ENCODE data around the gene BSND. TPM values are rescaled to one million over a fixed set of nuclear protein-coding genes. Genes with fewer than 3 reads are reported as not detected.

BSND gene
- total RNA-seq, 1 experiment from 2014 or later = not detected

DNA sequence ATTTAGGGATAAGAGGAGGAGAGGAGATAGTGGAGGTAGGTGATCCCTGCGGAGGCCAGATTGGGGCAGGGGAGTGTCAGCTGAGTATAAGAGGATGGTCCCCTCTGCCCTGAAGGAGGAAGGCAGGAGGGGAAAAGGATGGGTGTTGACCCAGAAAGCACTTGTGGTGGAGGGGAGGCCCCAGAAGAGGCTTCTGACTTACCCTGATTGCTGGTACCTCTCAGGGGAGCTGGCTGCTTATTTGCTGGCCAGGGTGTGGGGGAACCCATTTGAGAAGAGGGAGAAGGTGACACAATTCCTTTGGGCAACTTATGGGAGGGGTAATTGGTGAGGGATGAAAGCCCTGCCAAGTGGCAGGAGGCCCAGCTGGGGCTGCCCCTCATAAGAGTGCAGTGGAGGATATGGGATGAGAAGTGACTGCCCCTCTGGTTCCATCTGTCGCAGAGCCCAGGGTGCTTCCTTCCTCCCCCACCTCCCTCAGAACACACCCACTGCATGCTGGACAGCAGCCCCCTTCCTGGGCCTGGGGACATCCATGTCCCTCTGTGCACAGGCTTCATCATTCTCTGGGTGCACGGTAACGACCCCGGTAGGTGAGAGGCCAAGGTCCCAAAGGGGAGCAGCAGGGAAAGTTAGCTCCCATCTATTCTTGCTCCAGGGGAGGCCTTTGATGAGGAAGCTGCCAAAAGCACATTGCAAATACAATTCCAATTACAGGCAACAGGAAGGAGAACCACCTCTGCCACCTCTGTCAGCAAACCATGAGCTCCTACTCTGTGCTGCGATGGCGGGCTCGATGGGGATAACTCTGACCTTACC lies 39.2 kb downstream of the BSND start:
- Histone ChIP-seq H3K36me3 (ENCODE audit: control insufficient read depth, insufficient read depth, low read length) (no peaks in the 10 kb centered on the region), H3K9me3 (no peaks in the 10 kb centered on the region), H3K4me3 (ENCODE audit: low read depth, low read length) (no peak overlapping the region), H3K4me1 (peaks cover 9% of the 10 kb centered on the region), H3K27me3 (replicated peaks; ENCODE audit: control insufficient read depth, insufficient read depth, low read length) (no peaks in the 10 kb centered on the region)
- BruUV-seq (replicated peaks) = no TSS peak
- Mint-ChIP-seq H3K36me3 (ENCODE audit: insufficient read depth, unreplicated experiment) (peaks cover 12% of the 10 kb centered on the region), H3K9me3 (ENCODE audit: unreplicated experiment) (no peaks in the 10 kb centered on the region), H3K27me3 (ENCODE audit: insufficient read depth, unreplicated experiment) (no peaks in the 10 kb centered on the region), H3K27ac (ENCODE audit: unreplicated experiment) (peak overlapping the region; percentile 72), H3K4me3 (ENCODE audit: unreplicated experiment) (no peak overlapping the region), H3K4me1 (ENCODE audit: low read depth, unreplicated experiment) (peaks cover 21% of the 10 kb centered on the region)
- POLR2A ChIA-PET = interaction anchor here (0.7 kb wide), 1 partner anchor 16 kb away, joined by 3 read pairs; no protein-coding TSS in a partner anchor
- no peak for TF ChIP-seq CTCF (IDR thresholded peaks at IDR 0.05; ENCODE audit: insufficient read depth in 1 of 2, low read depth in 1 of 2, low read length in 1 of 2, severe bottlenecking in 1 of 2, unreplicated experiment in 1 of 2)
- no peak for DNase-seq
- CTCF ChIA-PET = interaction anchor here (1.1 kb wide), 1 partner anchor 16 kb away, joined by 4 read pairs; no protein-coding TSS in a partner anchor
- intact Hi-C loops (cut with micrococcal nuclease; ENCODE audit: unreplicated experiment) = no loop called here

DNA sequence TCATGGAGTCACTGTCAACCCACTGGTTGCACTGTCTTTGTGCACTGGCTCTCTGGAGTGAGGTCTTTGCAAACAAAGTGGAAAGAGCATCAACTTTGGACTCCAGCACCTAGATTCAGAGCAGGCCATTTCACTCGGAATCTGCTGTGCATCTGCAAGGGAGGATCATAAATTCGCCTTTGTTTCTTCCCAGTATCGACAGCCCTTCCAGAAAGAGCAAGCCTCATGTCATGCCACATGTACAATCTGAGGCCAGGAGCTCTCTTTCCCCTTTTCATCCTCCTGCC lies 39.8 kb downstream of the BSND start:
- no peak for TF ChIP-seq CTCF (IDR thresholded peaks at IDR 0.05; ENCODE audit: insufficient read depth in 1 of 2, low read depth in 1 of 2, low read length in 1 of 2, severe bottlenecking in 1 of 2, unreplicated experiment in 1 of 2)
- Histone ChIP-seq H3K36me3 (ENCODE audit: control insufficient read depth, insufficient read depth, low read length) (no peaks in the 10 kb centered on the region), H3K4me1 (peaks cover 9% of the 10 kb centered on the region), H3K4me3 (ENCODE audit: low read depth, low read length) (no peak overlapping the region; the same call in 1 of the 2 replicates), H3K9me3 (no peaks in the 10 kb centered on the region), H3K27me3 (replicated peaks; ENCODE audit: control insufficient read depth, insufficient read depth, low read length) (no peaks in the 10 kb centered on the region)
- peaks cover 15% of the 10 kb centered on the region for H3K4me1 Mint-ChIP-seq (ENCODE audit: low read depth, unreplicated experiment)
- intact Hi-C loops (cut with micrococcal nuclease; ENCODE audit: unreplicated experiment) = no loop called here
- BruUV-seq (replicated peaks) = no TSS peak
- no peak for DNase-seq
- ChIA-PET CTCF (interaction anchor here (1.1 kb wide), 1 partner anchor 16 kb away, joined by 4 read pairs; no protein-coding TSS in a partner anchor), POLR2A (interaction anchor here (0.7 kb wide), 1 partner anchor 16 kb away, joined by 3 read pairs; no protein-coding TSS in a partner anchor)
- no peaks in the 10 kb centered on the region for H3K9me3 Mint-ChIP-seq (ENCODE audit: unreplicated experiment)
- peaks cover 12% of the 10 kb centered on the region for H3K36me3 Mint-ChIP-seq (ENCODE audit: insufficient read depth, unreplicated experiment)
- H3K4me3 Mint-ChIP-seq (ENCODE audit: unreplicated experiment) = peak overlapping the region; percentile 95
- no peaks in the 10 kb centered on the region for H3K27me3 Mint-ChIP-seq (ENCODE audit: insufficient read depth, unreplicated experiment)
- H3K27ac Mint-ChIP-seq (ENCODE audit: unreplicated experiment) = peak overlapping the region; percentile 72

DNA sequence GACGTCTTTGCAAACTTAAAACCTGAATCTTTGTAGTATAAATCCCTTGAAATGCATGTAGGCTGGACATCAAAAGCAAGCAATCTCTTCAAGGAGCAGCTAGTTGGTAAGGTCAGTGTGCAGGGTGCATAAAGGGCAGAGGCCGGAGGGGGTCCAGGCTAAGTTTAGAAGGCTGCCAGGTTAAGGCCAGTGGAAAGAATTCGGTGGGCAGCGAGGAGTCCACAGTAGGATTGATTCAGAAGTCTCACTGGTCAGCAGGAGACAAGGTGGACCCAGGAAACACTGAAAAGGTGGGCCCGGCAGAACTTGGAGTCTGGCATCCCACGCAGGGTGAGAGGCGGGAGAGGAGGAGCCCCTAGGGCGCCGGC lies 40.2 kb downstream of the BSND start:
- Histone ChIP-seq H3K36me3 (ENCODE audit: control insufficient read depth, insufficient read depth, low read length) (peaks cover 1% of the 10 kb centered on the region; the same call in 1 of the 2 replicates), H3K4me1 (peaks cover 9% of the 10 kb centered on the region), H3K27me3 (replicated peaks; ENCODE audit: control insufficient read depth, insufficient read depth, low read length) (no peaks in the 10 kb centered on the region), H3K9me3 (no peaks in the 10 kb centered on the region), H3K4me3 (ENCODE audit: low read depth, low read length) (peak overlapping the region; percentile 96)
- Mint-ChIP-seq H3K27me3 (ENCODE audit: insufficient read depth, unreplicated experiment) (no peaks in the 10 kb centered on the region), H3K9me3 (ENCODE audit: unreplicated experiment) (no peaks in the 10 kb centered on the region), H3K4me3 (ENCODE audit: unreplicated experiment) (peak overlapping the region; percentile 95), H3K36me3 (ENCODE audit: insufficient read depth, unreplicated experiment) (peaks cover 12% of the 10 kb centered on the region), H3K4me1 (ENCODE audit: low read depth, unreplicated experiment) (peaks cover 13% of the 10 kb centered on the region), H3K27ac (ENCODE audit: unreplicated experiment) (peak overlapping the region; percentile 72)
- intact Hi-C loops (cut with micrococcal nuclease; ENCODE audit: unreplicated experiment) = no loop called here
- CTCF ChIA-PET = interaction anchor here (1.1 kb wide), 1 partner anchor 17 kb away, joined by 4 read pairs; no protein-coding TSS in a partner anchor
- no TSS peak for BruUV-seq (replicated peaks)
- TF ChIP-seq CTCF (IDR thresholded peaks at IDR 0.05; ENCODE audit: insufficient read depth in 1 of 2, low read depth in 1 of 2, low read length in 1 of 2, severe bottlenecking in 1 of 2, unreplicated experiment in 1 of 2) = no peak
- POLR2A ChIA-PET = interaction anchor here (0.7 kb wide), 1 partner anchor 17 kb away, joined by 3 read pairs; no protein-coding TSS in a partner anchor
- no peak for DNase-seq

Measured in Caco-2 (cell line).